GM12864 (cell line): ENCODE results near the gene ASPSCR1.

Experiments
- DNase-seq: peaks from one replicate; pipeline ENCODE4 v3.0.0-alpha.2; 2011; ENCODE audit warnings: low read depth
- H3K4me3 ChIP-seq: 2 replicates; pipeline ENCODE4 v1.5.1; 2011; ENCODE audit warnings: mild to moderate bottlenecking, low read depth, low read length, control low read depth
- TF ChIP-seq, protein P1 (sequence below): IDR thresholded peaks from 2 replicates; pipeline ENCODE4 v1.5.1; 2011; ENCODE audit warnings: low read depth, mild to moderate bottlenecking, moderate library complexity, low read length, control low read depth, inconsistent platforms; ENCODE audit errors: missing control alignments

Gene ASPSCR1

DNA sequence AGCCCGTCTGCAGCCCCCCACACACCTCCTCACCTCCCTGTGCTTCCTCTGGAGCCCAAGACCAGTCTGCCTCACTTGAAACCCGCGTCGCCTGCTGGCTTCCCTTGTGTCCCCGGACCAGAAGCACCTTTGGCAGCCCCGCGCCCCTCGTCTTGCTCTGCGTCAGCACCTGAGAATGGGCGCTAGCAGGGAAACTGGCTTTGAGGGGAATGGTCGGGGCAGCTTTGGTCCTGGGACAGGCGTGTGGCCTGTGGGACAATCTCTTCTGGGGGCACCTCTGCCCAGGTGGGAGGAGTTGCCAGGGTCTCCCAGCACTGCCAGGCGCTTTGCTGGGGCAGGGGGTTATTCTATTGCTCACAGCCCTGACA, 46.3 kb upstream of the ASPSCR1 start:
- H3K4me3 ChIP-seq: no peak overlapping the region
- TF ChIP-seq, protein P1, sequence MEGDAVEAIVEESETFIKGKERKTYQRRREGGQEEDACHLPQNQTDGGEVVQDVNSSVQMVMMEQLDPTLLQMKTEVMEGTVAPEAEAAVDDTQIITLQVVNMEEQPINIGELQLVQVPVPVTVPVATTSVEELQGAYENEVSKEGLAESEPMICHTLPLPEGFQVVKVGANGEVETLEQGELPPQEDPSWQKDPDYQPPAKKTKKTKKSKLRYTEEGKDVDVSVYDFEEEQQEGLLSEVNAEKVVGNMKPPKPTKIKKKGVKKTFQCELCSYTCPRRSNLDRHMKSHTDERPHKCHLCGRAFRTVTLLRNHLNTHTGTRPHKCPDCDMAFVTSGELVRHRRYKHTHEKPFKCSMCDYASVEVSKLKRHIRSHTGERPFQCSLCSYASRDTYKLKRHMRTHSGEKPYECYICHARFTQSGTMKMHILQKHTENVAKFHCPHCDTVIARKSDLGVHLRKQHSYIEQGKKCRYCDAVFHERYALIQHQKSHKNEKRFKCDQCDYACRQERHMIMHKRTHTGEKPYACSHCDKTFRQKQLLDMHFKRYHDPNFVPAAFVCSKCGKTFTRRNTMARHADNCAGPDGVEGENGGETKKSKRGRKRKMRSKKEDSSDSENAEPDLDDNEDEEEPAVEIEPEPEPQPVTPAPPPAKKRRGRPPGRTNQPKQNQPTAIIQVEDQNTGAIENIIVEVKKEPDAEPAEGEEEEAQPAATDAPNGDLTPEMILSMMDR: no peak
- no peak for DNase-seq

DNA sequence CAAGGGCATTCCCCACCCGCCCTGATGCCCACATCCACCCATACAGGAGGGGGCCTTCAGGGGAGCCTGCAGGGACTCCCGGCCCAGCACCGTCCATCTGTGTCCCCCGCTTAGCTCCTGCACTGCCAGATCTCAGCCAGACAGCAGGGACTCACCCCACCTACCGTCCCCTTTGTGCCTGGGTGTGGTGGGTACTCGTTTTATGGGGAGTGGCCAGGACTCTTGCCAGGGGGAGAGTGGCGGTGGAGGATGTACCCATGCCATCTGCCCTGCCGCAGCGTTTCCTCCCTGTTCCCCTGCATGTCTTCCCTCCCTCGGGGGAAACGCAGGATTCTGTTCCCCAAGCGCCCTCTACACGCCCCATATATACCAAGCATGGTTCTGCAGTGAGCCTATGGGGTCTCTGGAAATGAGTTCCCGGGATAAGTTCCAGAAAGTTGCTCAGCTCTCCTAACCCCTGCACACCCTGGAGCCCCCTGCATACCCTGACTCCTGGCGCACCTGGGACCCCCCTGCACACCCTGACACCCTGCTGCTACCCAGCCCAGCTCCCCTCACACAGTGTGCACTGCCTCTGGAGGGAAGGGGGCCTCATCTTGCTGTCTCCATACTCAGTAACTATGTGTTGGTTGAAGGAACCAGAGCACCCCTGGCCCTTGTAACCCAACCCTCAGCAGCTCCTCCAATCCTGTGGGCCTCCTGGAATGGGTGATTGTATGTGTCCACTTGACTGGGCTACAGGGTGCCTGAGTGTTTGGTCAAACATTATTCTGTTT, 45.7 kb upstream of the ASPSCR1 start:
- TF ChIP-seq, protein P1: no peak
- no peak overlapping the region for H3K4me3 ChIP-seq
- no peak for DNase-seq

DNA sequence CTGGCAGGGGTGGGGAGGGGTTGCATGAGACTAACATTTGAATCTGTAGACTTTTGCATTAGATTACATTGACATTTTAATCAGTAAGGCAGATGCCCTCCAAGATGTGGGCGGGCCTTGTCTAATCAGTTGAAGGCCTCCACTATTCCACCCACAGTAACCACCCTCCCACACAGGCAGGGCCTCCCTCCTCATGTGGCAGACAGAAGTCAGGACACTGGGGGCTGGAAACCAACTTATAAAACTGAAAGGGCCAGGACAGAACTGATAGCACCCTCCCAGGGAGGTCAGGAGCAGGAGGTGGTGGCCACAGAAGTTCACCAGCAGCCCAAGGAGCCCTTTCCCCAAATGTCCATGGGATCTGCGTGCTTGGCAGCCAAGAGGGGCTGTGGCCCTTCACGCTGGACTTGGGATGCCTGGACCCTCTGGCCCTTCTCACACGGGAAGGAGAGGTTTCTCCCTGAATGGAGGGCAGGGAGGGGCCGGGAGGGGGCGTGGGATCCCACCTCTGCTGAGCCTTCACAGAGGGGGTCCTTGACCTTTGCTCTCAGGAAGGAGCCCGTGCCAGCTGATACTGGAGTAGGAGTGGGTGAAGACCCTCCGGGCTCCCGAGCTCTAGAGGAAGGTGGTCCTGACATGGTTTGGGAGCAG, 45.0 kb upstream of the ASPSCR1 start:
- H3K4me3 ChIP-seq: no peak overlapping the region
- no peak for DNase-seq
- TF ChIP-seq, protein P1: no peak

DNA sequence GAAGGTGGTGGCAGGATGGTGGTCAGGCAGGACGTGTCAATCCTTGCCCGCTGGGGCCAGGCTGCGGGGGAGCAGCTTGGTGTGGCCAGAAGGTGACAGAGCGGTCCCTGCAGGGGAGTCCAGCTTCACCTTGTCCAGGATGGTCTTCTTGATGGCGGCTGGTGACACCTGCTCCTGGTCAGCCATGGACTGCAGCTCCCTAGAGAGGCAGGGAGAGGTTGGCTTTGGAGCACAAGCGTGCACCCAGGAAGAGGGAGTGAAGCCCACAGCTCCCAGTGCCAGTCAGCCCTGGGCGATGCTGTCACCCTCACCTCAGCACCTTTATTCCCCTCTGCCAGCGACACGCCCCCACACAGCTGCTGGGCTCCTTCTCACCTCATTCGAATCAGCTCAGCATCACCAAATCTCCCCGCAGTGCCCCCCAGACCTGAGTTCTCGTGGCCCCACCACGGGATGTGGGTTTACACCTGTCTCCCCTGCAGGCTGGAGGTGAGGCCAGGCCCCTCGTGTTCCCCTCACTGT, 44.2 kb upstream of the ASPSCR1 start:
- TF ChIP-seq, protein P1: no peak
- no peak for DNase-seq
- no peak overlapping the region for H3K4me3 ChIP-seq

DNA sequence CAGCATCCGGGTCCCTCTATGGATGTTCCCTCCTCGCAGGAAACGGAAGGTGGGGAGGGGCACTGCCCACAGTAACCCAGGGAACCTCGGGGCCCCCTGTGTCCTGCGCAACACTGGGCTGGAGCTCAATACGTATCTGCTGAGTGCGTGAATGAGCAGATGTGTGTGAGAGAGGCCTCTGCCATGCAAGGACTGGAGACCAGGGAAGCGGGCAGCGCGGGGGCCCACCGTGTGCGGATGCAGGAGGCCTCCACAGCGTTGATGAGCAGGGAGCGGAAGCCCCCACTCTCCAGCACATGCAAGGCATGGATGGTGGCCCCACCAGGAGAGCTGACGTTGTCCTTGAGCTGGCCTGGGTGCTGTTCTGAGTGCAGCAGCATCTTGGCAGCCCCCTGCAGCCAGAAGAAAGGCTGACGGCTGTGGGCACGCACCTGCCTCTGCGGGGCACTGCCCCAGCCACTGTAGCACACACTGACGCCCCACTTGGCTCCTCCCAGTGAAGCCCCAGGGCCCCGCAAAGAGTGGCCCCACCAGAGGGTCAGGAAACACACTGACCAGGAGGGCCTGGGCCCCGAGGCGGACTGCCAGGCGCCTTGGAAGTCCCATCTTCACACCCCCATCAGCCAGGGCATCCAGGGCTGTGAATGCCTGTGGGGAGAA, 43.2 kb upstream of the ASPSCR1 start:
- H3K4me3 ChIP-seq: no peak overlapping the region
- DNase-seq: no peak
- TF ChIP-seq, protein P1: no peak

DNA sequence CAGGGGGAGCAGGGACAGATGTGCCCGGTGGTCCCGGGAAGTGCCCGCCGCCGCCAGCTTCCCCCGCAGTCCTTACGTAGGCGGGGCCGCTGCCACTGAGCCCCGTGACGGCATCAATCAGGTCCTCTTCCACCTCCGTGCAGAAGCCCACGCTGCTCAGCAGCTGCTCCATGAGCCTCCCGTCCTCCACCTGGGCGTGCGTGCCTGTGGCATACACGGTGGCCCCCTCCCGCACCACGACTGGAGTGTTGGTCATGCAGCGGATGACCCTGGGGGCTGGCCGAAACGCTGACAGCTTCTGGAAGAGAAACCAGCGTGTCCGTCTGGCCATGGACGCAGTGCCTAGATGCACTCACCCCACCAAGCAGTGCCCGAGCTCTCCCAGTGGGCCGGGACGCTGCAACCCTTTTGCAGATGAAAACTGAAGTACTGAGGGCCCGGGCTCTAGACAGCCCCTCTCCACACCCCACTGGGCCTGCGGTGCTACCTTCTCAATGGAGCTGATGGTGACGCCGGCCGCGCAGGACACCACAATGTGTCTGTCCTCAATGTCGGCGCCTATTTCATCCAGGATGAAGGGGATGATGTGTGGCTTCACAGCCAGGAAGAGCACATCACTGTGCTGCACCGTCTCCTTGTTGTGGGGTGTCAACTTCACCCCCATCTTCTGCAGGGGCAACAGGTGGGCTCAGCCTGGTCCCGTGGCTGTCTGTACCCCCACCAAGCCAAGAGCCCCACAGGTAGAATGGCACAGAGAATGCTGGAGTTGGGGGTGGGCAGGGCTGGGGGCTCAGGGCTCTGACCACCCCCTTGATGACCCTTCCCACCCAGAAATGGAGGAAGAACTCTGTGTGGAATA, 42.4 kb upstream of the ASPSCR1 start:
- TF ChIP-seq, protein P1: no peak

More for the DNA sequence above, 42.4 kb upstream of the ASPSCR1 start:
- DNase-seq: no peak
- no peak overlapping the region; the same call in 1 of the 2 replicates for H3K4me3 ChIP-seq
